Heart left ventricle (tissue), 16 donors: ENCODE data around the gene KRT77. TPM values are rescaled to one million over a fixed set of nuclear protein-coding genes. Genes with fewer than 3 reads are reported as not detected.

Experiments used
- ATAC-seq, 4 donors: fragments of 200-7000 bp; cut with Tn5 transposase; one replicate each; pipeline ENCODE4 v1.9.1; 2020 to 2022; ENCODE audit warnings: moderate library complexity in 4 of 4, mild to moderate bottlenecking in 3 of 4, moderate number of reproducible peaks in 1 of 4
- DNase-seq, 5 donors: peaks; one replicate each; pipeline ENCODE4 v3.0.0-alpha.2; 2020
- H3K27ac ChIP-seq, 12 donors: fragments of 200-600 bp; sonication (generic) in 4 of 12; one replicate each; pipeline versions ENCODE4 v1.5.0 to v1.8.0; 2016 to 2022; ENCODE audit warnings: mild to moderate bottlenecking in 2 of 12
- H3K27me3 ChIP-seq, 9 donors: fragments of 200-600 bp; sonication (generic) in 2 of 9; one replicate each; pipeline versions ENCODE4 v1.5.1 to v1.8.0; 2016 to 2022; ENCODE audit warnings: mild to moderate bottlenecking in 3 of 9
- H3K36me3 ChIP-seq, 9 donors: fragments of 200-600 bp; sonication (generic) in 2 of 9; one replicate each; pipeline versions ENCODE4 v1.5.0 to v1.8.0; 2018 to 2022; ENCODE audit warnings: mild to moderate bottlenecking in 2 of 9
- H3K4me1 ChIP-seq, 12 donors: fragments of 200-600 bp; sonication (generic) in 4 of 12; one replicate each; pipeline versions ENCODE4 v1.5.0 to v1.8.0; 2016 to 2022; ENCODE audit warnings: mild to moderate bottlenecking in 3 of 12
- H3K4me3 ChIP-seq, 12 donors: fragments of 200-600 bp; sonication (generic) in 4 of 12; one replicate each; pipeline versions ENCODE4 v1.5.0 to v1.8.0; 2017 to 2022; ENCODE audit warnings: mild to moderate bottlenecking in 9 of 12, moderate library complexity in 4 of 12
- H3K9me3 ChIP-seq, 12 donors: fragments of 200-600 bp; sonication (generic) in 4 of 12; one replicate each; pipeline versions ENCODE4 v1.5.0 to v1.8.0; 2016 to 2022; ENCODE audit warnings: mild to moderate bottlenecking in 1 of 12
- POLR2A ChIP-seq, 2 donors: fragments of 450-650 bp; IDR thresholded peaks; one replicate each; pipeline ENCODE4 v1.6.1; 2017; ENCODE audit warnings: antibody characterized with exemption in 2 of 2, mild to moderate bottlenecking in 2 of 2, moderate library complexity in 2 of 2
- WGBS, 4 donors: extraction: QIAGEN DNeasy Blood & Tissue Kit in 2 of 4; methylation state at CpG; one replicate each; pipeline versions ENCODE4 v1.1.5 to v1.1.7; 2013 to 2018; 5-methylcytosine and 5-hydroxymethylcytosine counted together
- intact Hi-C, 10 donors: fragments of 100-400 bp; cut with DNase I; formaldehyde crosslinking; loops; one replicate each; pipeline versions ENCODE4 v1.11.1 to v1.14.2; 2022
- polyA plus RNA-seq, 2 donors: library from polyadenylated mRNA; stranded (reverse); fragments of 200-250 nt; gene quantifications; one replicate each; pipeline ENCODE4 v1.2.3, GENCODE V29; 2013
- total RNA-seq, 9 donors: library from RNA; depleted of rRNA in 2 of 9; stranded (reverse); fragments of >200 nt in 2 of 9; fragmentation: NEBNext Ultra II Directional in 3 of 9; extraction: Animal tissue kit (Norgen Biotek cat#: 25700) in 3 of 9; gene quantifications; one replicate each; pipeline versions ENCODE4 v1.1.0 to v1.2.4, GENCODE V29; 2016 to 2023
- TF ChIP-seq, protein P1 (sequence below), 12 donors: fragments of 200-600 bp; sonication (generic) in 4 of 12; IDR thresholded peaks; one replicate each; pipeline versions ENCODE4 v1.5.0 to v1.8.0; 2018 to 2022; ENCODE audit warnings: antibody characterized with exemption in 12 of 12, mild to moderate bottlenecking in 5 of 12
- donor health status: ischemic (EF 13 %, LVEDD 7.1; RV severe dilation, severe dysfunction).
- donor health status: healthy with polysubstance abuse.
- donor health status: DM: no; HTN: yes; CAD: no.
- donor health status: DM: no; HTN: no; CAD: no.
- donor health status: ischemic (EF 25% LVEDD 6.9; RV normal size, moderate dysfunction).
- donor health status: ischemic (EF 25% LVEDD 5.7; RV mildly dilated, moderate dysfunction).
- donor health status: healthy.
- donor health status: DM: yes; HTN: yes; CAD: no.
- donor health status: ischemic (EF 35%, LVEDD 5.7; RV mildly dilated, moderate dysfunction).
- donor health status: nonischemic (EF 11% LVEDD 7.7; RV severe dilation, severe dysfunction).
- donor health status: DM: yes; HTN: yes; CAD: no.
- donor health status: PGD.
- donor health status: ischemic (EF 29% LVEDD 5.4; RV normal size, mild dysfunction).
- donor health status: nonischemic (EF 23%, LVEDD 6.1; RV moderate dilation, normal function).

The KRT77 gene
- total and polyA plus RNA-seq, 11 donors = not detected

DNA sequence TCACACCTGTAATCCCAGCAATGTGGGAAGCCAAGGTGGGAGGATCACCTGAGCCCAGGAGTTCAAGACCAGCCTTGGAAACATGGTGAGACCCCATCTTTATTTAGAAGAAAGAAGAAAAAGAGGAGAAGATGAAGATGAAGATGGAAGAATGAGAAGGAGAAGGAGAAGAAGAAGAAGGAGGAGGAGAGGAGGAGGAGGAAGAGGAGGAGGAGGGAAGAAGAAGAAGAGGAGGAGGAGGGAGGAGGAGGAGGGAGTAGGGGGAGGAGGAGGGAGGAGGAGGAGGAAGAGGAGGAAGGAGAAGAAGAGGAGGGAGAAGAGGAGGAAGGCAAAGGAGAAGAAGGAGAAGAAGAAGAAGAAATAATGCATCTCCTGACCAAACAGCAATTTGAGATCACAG, 14.1 kb downstream of the KRT77 start:
- intact Hi-C loops = no loop called here
- no peaks in the 10 kb centered on the region for H3K36me3 ChIP-seq
- H3K27me3 ChIP-seq = peaks cover 9 to 74% (median 32%) of the 10 kb centered on the region in 9 donors
- TF ChIP-seq POLR2A (IDR thresholded peaks at IDR 0.05) = no peak
- TF ChIP-seq, protein P1, sequence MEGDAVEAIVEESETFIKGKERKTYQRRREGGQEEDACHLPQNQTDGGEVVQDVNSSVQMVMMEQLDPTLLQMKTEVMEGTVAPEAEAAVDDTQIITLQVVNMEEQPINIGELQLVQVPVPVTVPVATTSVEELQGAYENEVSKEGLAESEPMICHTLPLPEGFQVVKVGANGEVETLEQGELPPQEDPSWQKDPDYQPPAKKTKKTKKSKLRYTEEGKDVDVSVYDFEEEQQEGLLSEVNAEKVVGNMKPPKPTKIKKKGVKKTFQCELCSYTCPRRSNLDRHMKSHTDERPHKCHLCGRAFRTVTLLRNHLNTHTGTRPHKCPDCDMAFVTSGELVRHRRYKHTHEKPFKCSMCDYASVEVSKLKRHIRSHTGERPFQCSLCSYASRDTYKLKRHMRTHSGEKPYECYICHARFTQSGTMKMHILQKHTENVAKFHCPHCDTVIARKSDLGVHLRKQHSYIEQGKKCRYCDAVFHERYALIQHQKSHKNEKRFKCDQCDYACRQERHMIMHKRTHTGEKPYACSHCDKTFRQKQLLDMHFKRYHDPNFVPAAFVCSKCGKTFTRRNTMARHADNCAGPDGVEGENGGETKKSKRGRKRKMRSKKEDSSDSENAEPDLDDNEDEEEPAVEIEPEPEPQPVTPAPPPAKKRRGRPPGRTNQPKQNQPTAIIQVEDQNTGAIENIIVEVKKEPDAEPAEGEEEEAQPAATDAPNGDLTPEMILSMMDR (IDR thresholded peaks at IDR 0.05) = no peak
- no peak for DNase-seq
- no peak overlapping the region for H3K4me3 ChIP-seq
- peaks cover 0 to 10% (median 4%) of the 10 kb centered on the region in 12 donors for H3K4me1 ChIP-seq
- H3K27ac ChIP-seq = no peak overlapping the region
- ATAC-seq = no peak
- no peaks in the 10 kb centered on the region for H3K9me3 ChIP-seq

DNA sequence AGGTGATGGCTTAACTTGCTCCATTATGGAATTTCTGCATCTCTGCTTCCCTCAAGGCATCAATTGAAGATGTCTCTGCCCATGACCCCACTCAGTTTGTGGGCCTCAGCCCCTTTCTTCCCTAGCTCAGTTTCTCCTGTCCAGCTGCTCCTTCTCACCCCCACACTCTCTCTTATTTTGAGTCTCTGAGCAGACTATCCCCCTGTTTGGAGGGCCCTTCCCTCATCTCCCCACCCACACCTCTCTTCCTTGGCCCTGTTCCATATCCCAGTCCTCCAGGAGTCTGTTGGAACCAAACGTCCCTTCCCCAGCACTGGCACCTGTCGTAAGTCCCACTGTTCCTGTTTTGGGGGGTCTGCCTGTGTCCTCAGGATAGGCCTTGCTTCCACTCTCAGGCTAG, 14.8 kb downstream of the KRT77 start:
- H3K4me3 ChIP-seq = no peak overlapping the region
- TF ChIP-seq, protein P1 (IDR thresholded peaks at IDR 0.05) = no peak
- TF ChIP-seq POLR2A (IDR thresholded peaks at IDR 0.05) = no peak
- no peaks in the 10 kb centered on the region for H3K36me3 ChIP-seq
- no peak for DNase-seq
- 63 to 74% (median 67%) methylated on average over 2 of the region's 2 CpGs for WGBS, 4 donors
- intact Hi-C loops = no loop called here
- no peak for ATAC-seq
- no peak overlapping the region for H3K27ac ChIP-seq
- no peaks in the 10 kb centered on the region for H3K9me3 ChIP-seq
- H3K4me1 ChIP-seq = peaks cover 0 to 10% (median 4%) of the 10 kb centered on the region in 12 donors
- H3K27me3 ChIP-seq = peaks cover 9 to 74% (median 32%) of the 10 kb centered on the region in 9 donors

DNA sequence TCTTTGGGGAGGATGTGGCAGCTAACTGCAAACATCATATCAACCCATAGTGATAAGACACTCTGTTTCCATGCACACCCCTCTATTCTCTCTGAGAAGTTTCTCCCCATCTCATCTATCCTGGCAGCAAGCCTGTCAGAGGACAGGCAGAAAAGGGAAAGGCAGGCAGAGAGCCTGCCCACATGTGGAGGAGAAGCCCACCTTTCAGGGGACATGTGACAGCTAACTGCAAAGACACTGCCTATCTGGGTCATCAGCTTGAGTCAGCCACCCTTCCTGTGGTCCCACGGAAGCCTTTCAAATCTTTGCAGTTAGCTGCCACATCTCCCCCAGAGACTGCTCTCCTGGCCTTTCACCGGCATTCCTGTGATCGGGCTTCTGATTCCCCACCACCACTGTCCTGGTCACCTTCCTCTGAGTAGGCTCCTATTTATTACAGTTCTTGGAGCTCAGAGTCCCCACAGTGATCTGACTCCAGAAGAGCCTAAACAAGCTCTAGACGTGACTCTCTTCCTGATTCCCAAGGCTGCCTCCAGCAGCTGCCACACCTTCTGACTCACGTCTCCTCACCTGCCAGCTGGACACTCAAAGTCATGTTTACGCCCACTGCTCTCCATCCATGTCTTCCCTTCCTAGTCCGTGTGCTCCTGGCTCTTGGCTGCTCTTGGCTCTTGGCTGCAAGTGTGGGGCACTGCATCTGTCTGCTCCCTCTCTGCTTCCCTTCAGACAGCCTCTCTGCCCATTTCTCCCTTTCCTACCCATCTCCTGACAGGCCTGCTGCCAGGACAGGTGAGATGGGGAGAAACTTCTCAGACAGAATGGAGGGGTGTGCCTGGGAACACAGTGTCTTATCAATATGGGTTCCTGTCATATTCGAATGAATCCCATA, 15.6 kb downstream of the KRT77 start:
- intact Hi-C loops = no loop called here
- no peaks in the 10 kb centered on the region for H3K9me3 ChIP-seq
- no peaks in the 10 kb centered on the region for H3K36me3 ChIP-seq
- TF ChIP-seq POLR2A (IDR thresholded peaks at IDR 0.05) = no peak
- TF ChIP-seq, protein P1 (IDR thresholded peaks at IDR 0.05) = no peak
- WGBS, 4 donors = 72 to 83% (median 79%) methylated on average over 8 of the region's 8 CpGs
- DNase-seq (no peak), ATAC-seq (no peak)
- H3K27me3 ChIP-seq = peaks cover 9 to 69% (median 30%) of the 10 kb centered on the region in 9 donors
- no peak overlapping the region for H3K4me3 ChIP-seq
- H3K4me1 ChIP-seq = peaks cover 0 to 10% (median 4%) of the 10 kb centered on the region in 12 donors
- no peak overlapping the region for H3K27ac ChIP-seq

DNA sequence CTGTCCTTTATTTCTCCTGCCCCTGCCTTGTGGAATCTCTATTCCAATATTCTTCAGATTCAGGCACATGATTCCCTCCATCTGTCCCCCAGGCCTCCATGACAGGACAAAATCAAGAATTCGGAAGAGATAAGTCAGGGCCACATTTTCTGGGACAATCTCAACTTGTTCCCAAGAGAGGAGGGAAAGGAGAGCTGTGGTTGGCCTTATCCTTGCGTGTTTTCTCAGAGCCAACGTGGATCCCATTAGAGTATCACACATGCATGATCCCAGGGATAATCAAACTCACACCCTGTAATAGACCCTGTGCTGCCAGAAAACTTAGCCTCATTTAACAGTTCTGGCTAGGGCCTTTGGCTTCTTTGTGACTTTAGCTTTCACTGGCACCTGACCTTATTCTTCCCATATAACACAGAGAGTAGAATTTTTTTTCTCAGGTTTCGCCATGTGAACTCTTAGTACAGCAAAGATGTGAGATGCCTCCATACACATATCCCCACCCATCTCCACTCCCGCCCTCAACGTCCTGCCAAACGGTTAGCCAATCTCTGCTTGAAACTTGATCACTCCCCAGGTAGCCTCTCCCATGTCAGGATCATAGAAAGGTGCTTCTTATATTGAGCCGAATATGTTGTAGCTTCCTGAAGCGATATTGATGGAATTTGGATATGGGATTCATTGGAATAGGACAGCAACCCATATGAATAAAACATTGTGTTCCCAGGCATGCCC, 16.4 kb downstream of the KRT77 start:
- Histone ChIP-seq H3K36me3 (no peaks in the 10 kb centered on the region), H3K27me3 (peaks cover 9 to 61% (median 30%) of the 10 kb centered on the region in 9 donors), H3K4me1 (peaks cover 0 to 10% (median 4%) of the 10 kb centered on the region in 12 donors), H3K4me3 (no peak overlapping the region), H3K9me3 (no peaks in the 10 kb centered on the region), H3K27ac (no peak overlapping the region)
- no peak for TF ChIP-seq POLR2A (IDR thresholded peaks at IDR 0.05)
- TF ChIP-seq, protein P1 (IDR thresholded peaks at IDR 0.05) = no peak
- DNase-seq (no peak), ATAC-seq (no peak)
- WGBS, 4 donors = 76 to 82% (median 77%) methylated on average over 9 of the region's 9 CpGs
- intact Hi-C loops = no loop called here
